HCT116 (cell line): ENCODE data around the gene RPL15. TPM values are rescaled to one million over a fixed set of nuclear protein-coding genes. Genes with fewer than 3 reads are reported as not detected.

Experiments used
- ATAC-seq: fragments of 200-7000 bp; cut with Tn5 transposase; 2 replicates; pipeline ENCODE4 v1.9.1; 2020; ENCODE audit warnings: mild to moderate bottlenecking, moderate library complexity
- BruUV-seq: library from RNA; stranded (reverse); fragments of 400-500 nt; replicated peaks from 2 replicates; lab custom pipeline; 2021; lab: Mats Ljungman, UMichigan
- CTCF ChIA-PET: fragments of 300-600 bp; sonication (Branson Sonifier 250); formaldehyde crosslinking; loops from one replicate; lab custom pipeline; 2021; ENCODE audit warnings: antibody characterized with exemption; lab: Charles Lee
- POLR2A ChIA-PET: fragments of 300-600, 350-600 bp; sonication (Branson Sonifier 250); formaldehyde crosslinking; loops from one replicate; lab custom pipeline; 2021; ENCODE audit warnings: antibody characterized with exemption; lab: Charles Lee
- RAD21 ChIA-PET, 2 experiments: fragments of 300-600 bp; sonication (Branson Sonifier 250); formaldehyde crosslinking; loops; one replicate each; lab custom pipeline; 2023; ENCODE audit warnings: low total read pairs in 2 of 2; ENCODE audit not compliant: uncharacterized antibody in 2 of 2, unreplicated experiment in 2 of 2, low non-redundant PET in 1 of 2; lab: Charles Lee
- DNase-seq: peaks from one replicate; pipeline ENCODE4 v3.0.0-alpha.2; 2010; ENCODE audit warnings: low read depth, low spot score
- H2AFZ ChIP-seq: fragments of 200-600 bp; shearing (Covaris generic), sonication (generic); 2 replicates; pipeline ENCODE4 v1.6.1; 2017; ENCODE audit warnings: low read depth, mixed run types, mixed read lengths, antibody characterized with exemption, low read length; ENCODE audit not compliant: poor library complexity, severe bottlenecking
- H3K27ac ChIP-seq: 2 replicates; pipeline ENCODE4 v1.5.1; 2012; ENCODE audit warnings: low read depth, low read length
- H3K27me3 ChIP-seq: fragments of 200-600 bp; sonication (generic); 2 replicates; pipeline ENCODE4 v1.6.1; 2016; ENCODE audit warnings: mixed run types, low read length, mixed read lengths; ENCODE audit not compliant: insufficient read depth
- H3K36me3 ChIP-seq, 2 experiments: fragments of 200-500 bp in 1 of 2; fragments of 200-600 bp in 1 of 2; sonication (Bioruptor generic) in 1 of 2; sonication (generic) in 1 of 2; 2 replicates each; pipeline versions ENCODE4 v1.5.1 to v1.6.1; 2014 to 2016; ENCODE audit warnings: low read length in 2 of 2, inconsistent platforms in 1 of 2, mixed read lengths in 1 of 2, mixed run types in 1 of 2; ENCODE audit not compliant: insufficient read depth in 2 of 2, control insufficient read depth in 1 of 2
- H3K4me1 ChIP-seq, 2 experiments: fragments of 200-600 bp in 1 of 2; sonication (generic) in 1 of 2; 2 replicates each; pipeline versions ENCODE4 v1.5.1 to v1.6.1; 2012 to 2017; ENCODE audit warnings: low read length in 2 of 2, inconsistent platforms in 1 of 2, mild to moderate bottlenecking in 1 of 2, mixed read lengths in 1 of 2, mixed run types in 1 of 2, moderate library complexity in 1 of 2; ENCODE audit not compliant: insufficient read depth in 2 of 2, control insufficient read depth in 1 of 2
- H3K4me2 ChIP-seq: fragments of 200-600 bp; sonication (generic); 2 replicates; pipeline ENCODE4 v1.6.1; 2017; ENCODE audit warnings: mixed run types, low read length, mixed read lengths
- H3K4me3 ChIP-seq, 2 experiments: fragments of 200-600 bp in 1 of 2; sonication (generic) in 1 of 2; replicated peaks in 1 of 2; 2 replicates each; pipeline ENCODE4 v1.5.1; 2011 to 2016; ENCODE audit warnings: low read length in 2 of 2, control low read depth in 1 of 2, low read depth in 1 of 2, mild to moderate bottlenecking in 1 of 2, mixed read lengths in 1 of 2, mixed run types in 1 of 2
- H3K79me2 ChIP-seq: fragments of 200-600 bp; sonication (generic); 2 replicates; pipeline ENCODE4 v1.6.1; 2017; ENCODE audit warnings: mild to moderate bottlenecking, mixed run types, low read length, moderate library complexity, mixed read lengths; ENCODE audit not compliant: insufficient read depth
- H3K9ac ChIP-seq: fragments of 200-600 bp; sonication (generic); 2 replicates; pipeline ENCODE4 v1.6.1; 2016; ENCODE audit warnings: low read length, mixed read lengths
- H3K9me2 ChIP-seq: fragments of 200-600 bp; sonication (generic), shearing (Covaris generic); 2 replicates; pipeline ENCODE4 v1.6.1; 2017; ENCODE audit warnings: mixed run types, mild to moderate bottlenecking, moderate library complexity; ENCODE audit not compliant: insufficient read depth
- H3K9me3 ChIP-seq, 2 experiments: fragments of 200-500 bp in 1 of 2; fragments of 200-600 bp in 1 of 2; sonication (Bioruptor generic) in 1 of 2; sonication (generic) in 1 of 2; 2 replicates each; pipeline ENCODE4 v1.6.1; 2014 to 2017; ENCODE audit warnings: low read length in 2 of 2, mixed read lengths in 2 of 2, inconsistent platforms in 1 of 2, low read depth in 1 of 2, mild to moderate bottlenecking in 1 of 2, mixed run types in 1 of 2, moderate library complexity in 1 of 2; ENCODE audit not compliant: control insufficient read depth in 1 of 2, insufficient read depth in 1 of 2
- H4K20me1 ChIP-seq: fragments of 200-600 bp; sonication (generic), shearing (Covaris generic); 2 replicates; pipeline ENCODE4 v1.6.1; 2017; ENCODE audit warnings: mixed run types, mild to moderate bottlenecking, moderate library complexity; ENCODE audit not compliant: insufficient read depth
- ATF3 ChIP-seq: IDR thresholded peaks from 2 replicates; pipeline ENCODE4 v1.6.1; 2012
- CEBPB ChIP-seq: IDR thresholded peaks from 2 replicates; pipeline ENCODE4 v1.6.1; 2012; ENCODE audit warnings: low read depth
- CTCF ChIP-seq, 3 experiments: fragments of 200-600 bp in 1 of 3; sonication (generic) in 1 of 3; IDR thresholded peaks in 2 of 3; conservative IDR thresholded peaks in 1 of 3; 2 replicates each; pipeline ENCODE4 v1.5.1; 2012 to 2017; ENCODE audit warnings: low read depth in 2 of 3, low read length in 2 of 3, antibody characterized with exemption in 1 of 3, borderline replicate concordance in 1 of 3, control low read depth in 1 of 3, mild to moderate bottlenecking in 1 of 3, mixed read lengths in 1 of 3, mixed run types in 1 of 3, moderate library complexity in 1 of 3; ENCODE audit not compliant: insufficient read depth in 1 of 3
- REST ChIP-seq: IDR thresholded peaks from 2 replicates; pipeline ENCODE4 v1.6.1; 2012; ENCODE audit warnings: low read depth
- TCF7L2 ChIP-seq: IDR thresholded peaks from 2 replicates; pipeline ENCODE4 v1.7.0; 2011; ENCODE audit warnings: borderline replicate concordance, inconsistent platforms; ENCODE audit not compliant: insufficient read depth, insufficient read length; ENCODE audit errors: extremely low read depth
- YY1 ChIP-seq: IDR thresholded peaks from 2 replicates; pipeline ENCODE4 v1.6.1; 2011; ENCODE audit warnings: low read length, low read depth, moderate library complexity, mild to moderate bottlenecking; ENCODE audit not compliant: insufficient replicate concordance; ENCODE audit errors: extremely low read depth
- ZFX ChIP-seq: fragments of 450-650 bp; IDR thresholded peaks from 2 replicates; pipeline ENCODE4 v1.6.1; 2017
- ZNF274 ChIP-seq: fragments of 200-500 bp; sonication (Bioruptor generic); IDR thresholded peaks from 2 replicates; pipeline ENCODE4 v1.6.1; 2014; ENCODE audit warnings: mild to moderate bottlenecking, low read depth, low read length, inconsistent platforms
- intact Hi-C: fragments of 100-400 bp; cut with micrococcal nuclease; formaldehyde crosslinking; loops from 2 replicates; pipeline ENCODE4 v1.10.0; 2022
- total RNA-seq: library from RNA; stranded (reverse); gene quantifications from one replicate; pipeline ENCODE4 v1.2.1, GENCODE V29; 2021; ENCODE audit not compliant: unreplicated experiment

RPL15 gene
- total RNA-seq, 1 experiment from 2014 or later = 2,177 TPM

- Histone ChIP-seq H4K20me1 (no peaks in the 10 kb centered on the region), H3K79me2 (no peaks in the 10 kb centered on the region), H3K9me2 (no peaks in the 10 kb centered on the region), H3K36me3 (no peaks in the 10 kb centered on the region), H3K27me3 (no peaks in the 10 kb centered on the region), H3K4me2 (no peak overlapping the region), H3K9me3 (no peaks in the 10 kb centered on the region), H3K9ac (no peak overlapping the region), H3K4me1 (no peaks in the 10 kb centered on the region), H3K27ac (no peak overlapping the region), H2AFZ (no peak overlapping the region), H3K4me3 (no peak overlapping the region)
- intact Hi-C loops = no loop called here
- RAD21 ChIA-PET = no interaction called here
- POLR2A ChIA-PET = no interaction called here
- ATAC-seq (no peak), DNase-seq (no peak)
- CTCF ChIA-PET = no interaction called here
- TF ChIP-seq ZFX (no peak), REST (no peak), ATF3 (no peak), TCF7L2 (no peak), ZNF274 (no peak), CEBPB (no peak), CTCF (IDR thresholded peaks at IDR 0.05 in 2 of 3, conservative IDR thresholded peaks at IDR 0.05 in 1 of 3; ENCODE audit: borderline replicate concordance in 1 of 3, insufficient read depth in 1 of 3, low read depth in 2 of 3, low read length in 2 of 3) (no peak), YY1 (no peak)
- no TSS peak for BruUV-seq
Measured at GRCh38 chr3:23934253-23934652, 17.3 kb downstream of the RPL15 start.
